ENCODE data around the gene S100A13. TPM values are rescaled to one million over a fixed set of nuclear protein-coding genes. Genes with fewer than 3 reads are reported as not detected.
A peak's percentile ranks its signal among the peaks of the same experiment; 100 is the strongest.

Gene S100A13
- total and polyA plus RNA-seq, 9 of the 15 experiments (the other 6 are each of a cell fraction or from before 2014, with no cell fraction given), result 41.9 to 129 (median 58.0) TPM

DNA sequence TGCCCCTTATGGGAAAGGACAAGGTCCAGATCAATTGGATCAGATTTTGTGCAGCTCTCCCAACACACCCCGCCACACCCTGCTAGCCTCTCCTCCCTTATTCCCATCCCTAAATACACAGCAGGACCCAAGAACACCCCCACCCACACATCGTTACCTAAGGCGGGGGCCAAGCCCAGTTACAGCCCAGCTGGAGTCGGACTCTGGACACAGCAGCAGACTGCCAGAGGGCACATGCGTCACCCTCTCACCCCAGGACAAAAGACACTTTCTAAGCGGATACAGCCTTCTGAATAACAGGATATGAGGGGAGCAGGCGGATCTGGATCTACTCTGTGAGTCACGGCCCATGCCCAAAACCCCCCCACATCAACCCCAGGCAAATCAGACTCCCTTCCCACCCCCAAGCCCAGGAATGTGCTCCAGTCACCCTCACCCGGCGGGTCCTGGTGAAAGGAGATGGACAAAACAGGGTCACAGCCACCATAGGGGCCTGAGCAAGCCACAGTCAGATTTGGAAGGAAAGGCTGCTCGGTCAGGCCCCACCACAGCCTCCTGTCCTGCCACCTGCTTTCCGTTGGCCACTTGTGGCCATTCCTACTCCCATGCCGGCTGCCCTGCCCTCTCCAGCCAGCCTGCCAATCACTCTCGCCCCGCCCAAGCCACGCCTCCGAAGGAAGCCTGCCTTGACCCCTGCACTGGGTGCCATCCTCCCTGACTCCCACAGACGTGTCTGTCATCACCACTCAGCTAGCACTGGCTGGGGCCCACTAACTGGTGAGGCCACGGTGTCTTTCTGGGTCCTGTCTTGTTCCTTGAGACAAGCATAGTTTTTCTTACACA, 18.3 kb downstream of the S100A13 start (continued):
- TF ChIP-seq, protein P1, sequence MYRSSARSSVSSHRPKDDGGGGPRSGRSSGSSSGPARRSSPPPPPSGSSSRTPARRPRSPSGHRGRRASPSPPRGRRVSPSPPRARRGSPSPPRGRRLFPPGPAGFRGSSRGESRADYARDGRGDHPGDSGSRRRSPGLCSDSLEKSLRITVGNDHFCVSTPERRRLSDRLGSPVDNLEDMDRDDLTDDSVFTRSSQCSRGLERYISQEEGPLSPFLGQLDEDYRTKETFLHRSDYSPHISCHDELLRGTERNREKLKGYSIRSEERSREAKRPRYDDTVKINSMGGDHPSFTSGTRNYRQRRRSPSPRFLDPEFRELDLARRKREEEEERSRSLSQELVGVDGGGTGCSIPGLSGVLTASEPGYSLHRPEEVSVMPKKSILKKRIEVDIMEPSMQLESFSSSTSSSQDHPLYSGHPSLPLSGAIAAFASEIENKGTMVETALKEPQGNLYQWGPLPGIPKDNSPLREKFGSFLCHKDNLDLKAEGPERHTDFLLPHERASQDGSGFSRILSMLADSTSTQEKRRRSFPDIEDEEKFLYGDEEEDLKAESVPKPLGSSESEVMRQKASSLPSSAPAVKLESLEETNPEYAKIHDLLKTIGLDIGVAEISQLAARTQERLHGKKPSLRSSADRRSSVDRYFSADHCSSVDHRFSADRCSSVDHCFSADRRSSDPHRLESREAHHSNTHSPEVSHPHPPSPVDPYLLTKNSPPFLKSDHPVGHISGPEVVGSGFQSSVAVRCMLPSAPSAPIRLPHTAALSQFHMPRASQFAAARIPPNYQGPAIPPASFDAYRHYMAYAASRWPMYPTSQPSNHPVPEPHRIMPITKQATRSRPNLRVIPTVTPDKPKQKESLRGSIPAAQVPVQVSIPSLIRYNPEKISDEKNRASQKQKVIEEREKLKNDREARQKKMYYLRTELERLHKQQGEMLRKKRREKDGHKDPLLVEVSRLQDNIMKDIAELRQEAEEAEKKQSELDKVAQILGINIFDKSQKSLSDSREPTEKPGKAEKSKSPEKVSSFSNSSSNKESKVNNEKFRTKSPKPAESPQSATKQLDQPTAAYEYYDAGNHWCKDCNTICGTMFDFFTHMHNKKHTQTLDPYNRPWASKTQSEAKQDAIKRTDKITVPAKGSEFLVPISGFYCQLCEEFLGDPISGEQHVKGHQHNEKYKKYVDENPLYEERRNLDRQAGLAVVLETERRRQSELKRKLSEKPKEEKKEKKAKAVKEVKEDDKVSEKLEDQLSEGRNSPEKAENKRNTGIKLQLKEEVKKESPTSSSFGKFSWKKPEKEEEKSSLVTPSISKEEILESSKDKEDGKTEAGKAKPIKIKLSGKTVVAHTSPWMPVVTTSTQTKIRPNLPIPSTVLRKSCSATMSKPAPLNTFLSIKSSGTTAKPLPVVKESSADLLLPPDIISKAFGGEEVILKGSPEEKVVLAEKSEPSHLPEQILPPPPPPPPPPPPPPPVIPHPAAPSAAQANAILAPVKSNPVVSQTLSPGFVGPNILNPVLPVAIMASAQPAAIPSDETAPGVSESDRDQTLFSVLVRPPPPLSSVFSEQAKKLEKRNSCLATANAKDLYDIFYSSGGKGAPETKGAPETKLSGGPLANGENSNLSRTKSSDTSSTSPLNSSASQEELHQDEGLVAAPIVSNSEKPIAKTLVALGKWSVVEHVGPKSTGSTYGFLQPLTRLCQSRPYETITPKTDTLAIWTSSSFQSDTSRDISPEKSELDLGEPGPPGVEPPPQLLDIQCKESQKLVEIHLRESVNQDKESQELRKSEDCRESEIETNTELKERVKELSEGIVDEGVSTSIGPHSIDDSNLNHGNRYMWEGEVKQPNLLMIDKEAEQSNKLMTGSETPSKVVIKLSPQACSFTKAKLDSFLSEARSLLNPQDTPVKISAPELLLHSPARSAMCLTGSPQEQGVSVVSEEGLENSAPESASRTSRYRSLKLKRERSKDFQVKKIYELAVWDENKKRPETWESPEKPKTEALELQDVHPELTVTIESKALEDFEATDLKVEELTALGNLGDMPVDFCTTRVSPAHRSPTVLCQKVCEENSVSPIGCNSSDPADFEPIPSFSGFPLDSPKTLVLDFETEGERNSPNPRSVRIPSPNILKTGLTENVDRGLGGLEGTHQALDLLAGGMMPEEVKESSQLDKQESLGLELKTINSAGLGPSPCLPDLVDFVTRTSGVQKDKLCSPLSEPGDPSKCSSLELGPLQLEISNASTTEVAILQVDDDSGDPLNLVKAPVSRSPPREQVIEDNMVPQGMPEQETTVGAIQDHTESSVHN (IDR thresholded peaks at IDR 0.05; ENCODE audit: borderline replicate concordance in 1 of 2, low read depth in 1 of 2), result no peak
- TF ChIP-seq FOXA1 (IDR thresholded peaks at IDR 0.05; ENCODE audit: borderline replicate concordance), result no peak
- no peak for TF ChIP-seq MEF2A (IDR thresholded peaks at IDR 0.05; ENCODE audit: control insufficient read depth, low read depth, low read length)
- TF ChIP-seq, protein P2, sequence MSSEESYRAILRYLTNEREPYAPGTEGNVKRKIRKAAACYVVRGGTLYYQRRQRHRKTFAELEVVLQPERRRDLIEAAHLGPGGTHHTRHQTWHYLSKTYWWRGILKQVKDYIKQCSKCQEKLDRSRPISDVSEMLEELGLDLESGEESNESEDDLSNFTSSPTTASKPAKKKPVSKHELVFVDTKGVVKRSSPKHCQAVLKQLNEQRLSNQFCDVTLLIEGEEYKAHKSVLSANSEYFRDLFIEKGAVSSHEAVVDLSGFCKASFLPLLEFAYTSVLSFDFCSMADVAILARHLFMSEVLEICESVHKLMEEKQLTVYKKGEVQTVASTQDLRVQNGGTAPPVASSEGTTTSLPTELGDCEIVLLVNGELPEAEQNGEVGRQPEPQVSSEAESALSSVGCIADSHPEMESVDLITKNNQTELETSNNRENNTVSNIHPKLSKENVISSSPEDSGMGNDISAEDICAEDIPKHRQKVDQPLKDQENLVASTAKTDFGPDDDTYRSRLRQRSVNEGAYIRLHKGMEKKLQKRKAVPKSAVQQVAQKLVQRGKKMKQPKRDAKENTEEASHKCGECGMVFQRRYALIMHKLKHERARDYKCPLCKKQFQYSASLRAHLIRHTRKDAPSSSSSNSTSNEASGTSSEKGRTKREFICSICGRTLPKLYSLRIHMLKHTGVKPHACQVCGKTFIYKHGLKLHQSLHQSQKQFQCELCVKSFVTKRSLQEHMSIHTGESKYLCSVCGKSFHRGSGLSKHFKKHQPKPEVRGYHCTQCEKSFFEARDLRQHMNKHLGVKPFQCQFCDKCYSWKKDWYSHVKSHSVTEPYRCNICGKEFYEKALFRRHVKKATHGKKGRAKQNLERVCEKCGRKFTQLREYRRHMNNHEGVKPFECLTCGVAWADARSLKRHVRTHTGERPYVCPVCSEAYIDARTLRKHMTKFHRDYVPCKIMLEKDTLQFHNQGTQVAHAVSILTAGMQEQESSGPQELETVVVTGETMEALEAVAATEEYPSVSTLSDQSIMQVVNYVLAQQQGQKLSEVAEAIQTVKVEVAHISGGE (CRISPR knock-in tag; IDR thresholded peaks at IDR 0.05), result no peak
- TF ChIP-seq PCBP1 (IDR thresholded peaks at IDR 0.05; ENCODE audit: low read depth, low read length, poor library complexity, severe bottlenecking), result no peak
- TF ChIP-seq RAD21 (CRISPR knock-in tag; conservative IDR thresholded peaks at IDR 0.05 in 1 of 2, IDR thresholded peaks at IDR 0.05 in 1 of 2), result no peak
- TF ChIP-seq, protein P3, sequence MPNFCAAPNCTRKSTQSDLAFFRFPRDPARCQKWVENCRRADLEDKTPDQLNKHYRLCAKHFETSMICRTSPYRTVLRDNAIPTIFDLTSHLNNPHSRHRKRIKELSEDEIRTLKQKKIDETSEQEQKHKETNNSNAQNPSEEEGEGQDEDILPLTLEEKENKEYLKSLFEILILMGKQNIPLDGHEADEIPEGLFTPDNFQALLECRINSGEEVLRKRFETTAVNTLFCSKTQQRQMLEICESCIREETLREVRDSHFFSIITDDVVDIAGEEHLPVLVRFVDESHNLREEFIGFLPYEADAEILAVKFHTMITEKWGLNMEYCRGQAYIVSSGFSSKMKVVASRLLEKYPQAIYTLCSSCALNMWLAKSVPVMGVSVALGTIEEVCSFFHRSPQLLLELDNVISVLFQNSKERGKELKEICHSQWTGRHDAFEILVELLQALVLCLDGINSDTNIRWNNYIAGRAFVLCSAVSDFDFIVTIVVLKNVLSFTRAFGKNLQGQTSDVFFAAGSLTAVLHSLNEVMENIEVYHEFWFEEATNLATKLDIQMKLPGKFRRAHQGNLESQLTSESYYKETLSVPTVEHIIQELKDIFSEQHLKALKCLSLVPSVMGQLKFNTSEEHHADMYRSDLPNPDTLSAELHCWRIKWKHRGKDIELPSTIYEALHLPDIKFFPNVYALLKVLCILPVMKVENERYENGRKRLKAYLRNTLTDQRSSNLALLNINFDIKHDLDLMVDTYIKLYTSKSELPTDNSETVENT (CRISPR knock-in tag; IDR thresholded peaks at IDR 0.05), result no peak
- peak; percentile 74 for TF ChIP-seq LEF1 (IDR thresholded peaks at IDR 0.05)
- no peak for TF ChIP-seq ZNF668 (CRISPR knock-in tag; IDR thresholded peaks at IDR 0.05)
- no peak for TF ChIP-seq PHB (CRISPR knock-in tag; IDR thresholded peaks at IDR 0.05)
- no peak for TF ChIP-seq ZC3H8 (IDR thresholded peaks at IDR 0.05)
- no peak for TF ChIP-seq DNMT1 (IDR thresholded peaks at IDR 0.05)

Measured in K562 (cell line).